NT2/D1 (cell line): Measurements from ENCODE around the gene ZNF296.

Experiments
- YY1 ChIP-seq: IDR thresholded peaks from 2 replicates; pipeline ENCODE4 v1.6.1; 2011; ENCODE audit not compliant: insufficient read length, insufficient read depth
- ZNF274 ChIP-seq: IDR thresholded peaks from 2 replicates; pipeline ENCODE4 v1.6.1; 2011; ENCODE audit warnings: mild to moderate bottlenecking, low read depth, low read length

DNA sequence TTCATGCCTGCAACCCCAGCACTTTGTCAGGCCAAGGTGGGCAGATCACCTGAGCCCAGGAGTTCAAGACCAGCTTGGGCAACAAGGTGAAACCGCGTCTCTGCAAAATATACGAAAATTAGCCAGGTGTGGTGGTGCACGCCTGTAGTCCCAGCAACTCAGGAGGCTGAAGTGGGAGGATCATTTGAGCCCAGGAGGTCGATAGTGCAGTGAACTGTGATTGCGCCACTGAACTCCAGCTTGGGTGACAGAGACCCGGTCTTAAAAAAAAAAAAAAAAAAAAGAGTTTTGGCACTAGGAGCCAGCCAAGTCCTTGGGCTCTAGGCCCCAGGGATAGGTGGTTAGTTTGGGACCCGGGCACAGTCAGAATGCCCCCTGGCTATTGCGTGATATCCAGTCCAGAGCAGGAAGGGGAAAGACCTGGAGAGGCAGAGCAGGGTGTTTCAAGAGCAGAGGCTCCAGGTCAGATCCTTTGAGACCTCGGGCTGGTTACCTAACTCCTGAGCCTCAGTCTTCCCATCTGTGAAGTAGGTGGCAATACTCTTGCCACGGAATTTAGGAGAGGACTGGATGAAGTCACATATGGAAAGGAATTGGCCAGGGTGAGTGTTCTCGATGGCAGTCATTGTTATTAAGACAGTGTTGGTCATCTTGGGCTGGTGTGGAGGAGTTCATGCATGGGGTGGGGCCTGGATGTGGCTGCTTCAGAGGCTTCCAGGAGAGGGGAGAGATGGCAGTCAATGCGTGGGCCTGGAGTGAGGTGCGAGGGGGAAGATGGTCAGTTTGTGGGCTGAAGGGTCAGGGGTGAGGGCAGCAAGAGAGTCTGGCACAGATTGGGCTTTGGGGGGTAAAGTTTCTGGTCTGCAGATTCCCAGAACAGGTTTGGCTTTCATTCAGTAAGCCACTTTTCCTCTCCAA is 19.5 kb upstream of the ZNF296 start:
- TF ChIP-seq YY1 = no peak
- no peak for TF ChIP-seq ZNF274
